NCI-H2081 treated with DMSO at 0.1 percent for 48 hours (cell line): Measurements from ENCODE around the gene NRG3.

Experiments used
- DNase-seq: peaks from one replicate; lab custom pipeline; 2025; lab: John Stamatoyannopoulos, UW

NRG3 gene

DNA sequence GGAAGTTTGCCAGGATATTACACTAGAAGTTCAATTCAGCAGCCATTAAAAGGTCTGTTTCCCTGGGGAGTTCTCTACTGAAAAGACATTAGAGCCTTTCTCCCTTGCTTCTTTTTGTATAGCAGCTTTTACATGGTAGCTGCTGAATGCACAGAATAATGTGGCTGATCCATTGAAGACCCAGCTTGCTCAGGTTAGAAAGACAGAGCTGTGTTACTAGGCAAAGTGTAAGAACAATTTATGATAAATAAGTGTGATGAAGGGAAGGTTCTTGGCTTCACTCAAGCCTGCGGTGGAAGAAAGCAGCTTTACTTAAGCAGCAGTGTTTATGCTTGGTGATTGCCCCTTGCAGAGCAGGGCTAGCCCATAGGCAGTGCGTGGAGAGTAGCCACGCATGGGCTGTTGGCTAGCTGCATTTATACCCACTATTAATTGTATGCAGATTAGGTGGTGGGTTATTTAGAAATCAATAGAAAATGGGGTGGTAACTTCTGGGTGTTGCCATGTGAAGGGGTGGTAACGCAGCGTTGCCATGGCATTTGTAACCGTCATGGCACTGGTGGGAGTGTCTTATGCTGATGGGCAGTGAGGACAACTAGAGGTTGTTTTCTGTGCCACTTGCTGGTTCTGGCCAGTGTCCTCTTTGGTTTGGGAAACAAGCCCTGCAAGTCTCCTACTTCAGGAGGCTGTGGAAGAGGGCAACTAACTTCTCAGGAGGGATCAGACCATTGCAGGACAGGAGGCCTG lies 942.9 kb downstream of the NRG3 start:
- no peak for DNase-seq

DNA sequence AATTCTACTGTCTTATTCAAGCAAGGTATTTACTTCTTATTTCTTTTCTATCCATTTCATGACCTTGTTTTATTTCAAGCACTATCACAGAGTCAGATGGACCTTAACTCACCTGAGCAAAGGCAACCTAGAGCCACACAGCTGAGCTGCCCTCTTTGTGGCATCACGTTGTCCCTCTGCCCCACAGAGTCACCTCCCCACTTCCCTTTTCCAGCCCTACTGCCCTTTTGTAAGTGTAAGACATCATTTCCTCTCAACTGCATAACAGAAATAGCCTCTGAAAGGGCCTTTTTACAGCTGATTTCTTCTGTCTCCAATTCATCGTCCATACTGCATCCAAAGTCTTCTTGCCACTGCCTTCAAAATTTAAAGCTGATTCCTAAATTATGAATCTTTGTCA lies 946.0 kb downstream of the NRG3 start:
- no peak for DNase-seq

GRCh38 chr10:82826132-82826531 lies 951.1 kb downstream of the NRG3 start:
- DNase-seq = no peak

GRCh38 chr10:82827901-82828300 lies 952.9 kb downstream of the NRG3 start:
- no peak for DNase-seq

- no peak for DNase-seq
Observed at GRCh38 chr10:82847242-82847641, 972.2 kb downstream of the NRG3 start.

GRCh38 chr10:82850191-82850590 lies 975.2 kb downstream of the NRG3 start:
- DNase-seq = no peak

DNA sequence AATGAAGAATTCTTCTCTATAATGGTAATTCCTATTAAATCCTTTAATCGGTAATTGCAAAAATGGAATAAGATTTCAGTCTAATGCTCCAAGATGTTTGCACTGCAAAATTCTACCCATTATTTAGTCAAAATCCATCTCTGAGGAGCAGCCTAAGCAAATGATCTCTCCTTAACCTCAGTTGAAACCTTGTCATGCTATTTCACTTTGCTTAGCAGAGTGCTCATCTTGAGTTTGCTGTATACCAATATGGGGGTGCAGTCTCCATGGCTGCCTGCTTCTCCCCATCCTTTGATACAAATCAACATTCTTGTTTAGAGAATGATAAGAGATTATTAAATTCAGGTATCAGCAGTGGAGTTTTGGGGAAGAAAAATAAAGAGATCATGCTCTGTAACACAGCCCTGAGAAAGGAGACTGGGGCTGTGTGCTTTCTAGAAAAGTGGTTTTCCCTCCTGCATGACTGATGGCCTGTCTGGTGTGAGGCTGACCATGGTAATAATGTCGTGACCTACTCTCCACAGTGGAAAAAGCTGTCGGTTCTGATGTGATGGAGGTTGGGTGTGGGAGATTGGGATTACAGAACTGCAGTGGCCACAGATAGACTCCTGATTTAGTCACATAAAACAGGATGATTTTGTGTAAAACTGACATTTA lies 982.1 kb downstream of the NRG3 start:
- no peak for DNase-seq

GRCh38 chr10:82861889-82862288 lies 986.9 kb downstream of the NRG3 start:
- DNase-seq = no peak

DNA sequence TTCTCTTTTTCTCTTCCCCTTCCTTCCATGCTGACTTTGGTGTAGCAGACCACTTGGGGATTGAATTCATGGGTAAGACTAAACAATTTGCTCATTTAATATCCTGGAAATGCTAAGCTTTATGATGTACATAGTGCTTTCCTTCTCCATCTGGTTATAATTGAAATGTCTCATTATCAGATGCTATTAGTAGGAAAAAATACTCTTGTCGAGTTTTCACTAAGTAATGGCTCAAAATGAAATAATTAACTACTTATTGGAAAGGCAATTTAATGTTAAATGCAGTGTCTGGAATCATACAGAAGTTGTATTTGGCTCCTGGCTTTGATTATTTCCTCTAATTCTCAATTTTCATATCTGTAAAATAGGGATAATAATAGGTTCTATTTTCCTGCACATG lies 990.4 kb downstream of the NRG3 start:
- DNase-seq = no peak

- no peak for DNase-seq
Observed at GRCh38 chr10:82866424-82867020, 991.5 kb downstream of the NRG3 start.

GRCh38 chr10:82867056-82867455 lies 992.1 kb downstream of the NRG3 start:
- DNase-seq = no peak

DNA sequence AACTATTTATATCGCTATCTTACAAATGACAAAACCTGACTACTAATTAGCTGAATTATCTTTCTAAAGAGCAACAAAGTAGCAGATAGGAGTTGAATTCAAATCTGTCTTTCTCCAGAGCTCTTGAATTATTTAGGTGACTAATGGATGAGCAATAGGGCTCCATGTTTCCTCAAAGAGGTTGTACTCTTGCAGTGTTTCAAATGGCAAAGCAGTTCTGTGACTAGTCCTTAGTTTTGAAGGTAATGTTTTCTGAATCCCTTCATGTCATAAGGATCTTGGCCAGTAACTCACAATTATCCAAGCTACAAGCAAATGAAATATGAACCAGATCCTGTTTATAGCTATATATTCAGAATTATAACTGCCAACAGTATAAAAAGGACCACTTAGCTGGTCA lies 999.7 kb downstream of the NRG3 start:
- no peak for DNase-seq

GRCh38 chr10:82880776-82881290 lies 1005.8 kb downstream of the NRG3 start:
- DNase-seq = no peak

GRCh38 chr10:82882722-82883121 lies 1007.7 kb downstream of the NRG3 start:
- DNase-seq = no peak

- DNase-seq = no peak
Observed at GRCh38 chr10:82883603-82884002, 1008.6 kb downstream of the NRG3 start.

GRCh38 chr10:82887488-82887887 lies 1012.5 kb downstream of the NRG3 start:
- DNase-seq = peak; percentile 46

- no peak for DNase-seq
Observed at GRCh38 chr10:82888809-82889455, 1013.9 kb downstream of the NRG3 start.

DNA sequence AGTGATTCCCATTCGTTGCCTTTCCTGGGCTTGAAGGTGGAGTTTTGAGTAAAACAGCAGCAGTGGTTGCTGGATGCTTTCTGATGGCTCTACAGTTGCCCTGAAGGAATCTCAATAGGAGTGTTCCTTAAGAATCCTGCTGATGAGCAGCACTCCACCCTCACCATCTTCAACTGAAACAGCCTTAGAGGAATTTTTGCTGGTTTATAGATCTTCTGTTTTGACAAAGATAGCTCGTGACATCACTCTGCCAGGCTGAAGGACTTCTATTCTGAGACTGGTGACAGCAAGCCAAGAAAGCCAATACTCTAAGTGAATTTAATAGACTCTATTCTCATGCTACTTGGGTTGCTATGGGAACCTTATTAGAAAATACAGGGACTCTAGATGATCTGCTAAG lies 1014.7 kb downstream of the NRG3 start:
- DNase-seq = no peak

- no peak for DNase-seq
Observed at GRCh38 chr10:82890573-82890972, 1015.6 kb downstream of the NRG3 start.

DNA sequence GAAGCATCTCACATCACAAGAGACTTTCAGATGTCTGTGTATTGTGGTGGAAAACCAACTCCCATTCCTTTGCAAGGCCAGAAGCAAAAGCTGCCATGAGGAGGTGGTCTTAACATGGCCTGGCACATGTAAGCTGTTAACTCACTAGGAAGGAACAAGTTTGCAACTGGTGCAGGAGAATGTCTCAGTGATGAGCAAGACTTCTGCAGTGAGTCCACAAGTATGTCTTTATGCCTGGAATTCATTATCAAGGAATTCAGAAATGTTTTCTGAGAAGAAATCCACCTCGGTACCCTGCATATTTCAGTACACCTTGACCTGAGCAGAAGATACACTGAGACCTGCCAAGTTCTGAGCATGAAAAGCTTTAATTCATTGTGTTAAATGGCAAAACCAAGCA lies 1033.1 kb downstream of the NRG3 start:
- no peak for DNase-seq

GRCh38 chr10:82908751-82909150 lies 1033.8 kb downstream of the NRG3 start:
- DNase-seq = no peak

GRCh38 chr10:82910301-82910700 lies 1035.3 kb downstream of the NRG3 start:
- no peak for DNase-seq

GRCh38 chr10:82914655-82915136 lies 1039.7 kb downstream of the NRG3 start:
- DNase-seq = no peak
